ENCODE measurements around the gene SPAG4.

The SPAG4 gene

DNA sequence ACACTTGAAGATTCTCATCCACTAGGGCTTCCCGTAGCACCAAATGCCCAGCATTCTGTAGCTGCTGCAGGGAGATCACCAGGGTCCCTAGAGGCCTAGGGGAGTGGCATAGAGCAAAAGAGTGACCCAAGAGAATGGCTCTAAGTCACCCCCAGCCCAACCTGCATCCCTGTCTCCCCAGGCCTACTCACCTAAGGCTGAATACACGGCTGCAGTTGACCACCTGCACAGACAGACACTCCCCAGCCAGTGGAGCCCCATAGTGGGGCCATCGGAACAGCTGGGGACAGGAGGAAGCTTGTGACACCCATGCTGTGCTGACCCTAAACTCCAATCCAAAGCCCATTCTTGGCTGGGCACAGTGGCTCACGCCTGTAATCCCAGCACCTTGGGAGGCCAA lies 9.5 kb upstream of the SPAG4 start:
- TF ChIP-seq CREB1 (IDR thresholded peaks at IDR 0.05; ENCODE audit: low read depth), result no peak
- TF ChIP-seq FOXM1 (IDR thresholded peaks at IDR 0.05; ENCODE audit: borderline replicate concordance, low read depth), result no peak
- TF ChIP-seq TAF1 (IDR thresholded peaks at IDR 0.05; ENCODE audit: low read depth), result no peak
- TF ChIP-seq, protein P1, sequence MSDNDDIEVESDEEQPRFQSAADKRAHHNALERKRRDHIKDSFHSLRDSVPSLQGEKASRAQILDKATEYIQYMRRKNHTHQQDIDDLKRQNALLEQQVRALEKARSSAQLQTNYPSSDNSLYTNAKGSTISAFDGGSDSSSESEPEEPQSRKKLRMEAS (IDR thresholded peaks at IDR 0.05), result no peak
- no peak for TF ChIP-seq CEBPB (IDR thresholded peaks at IDR 0.05)
- TF ChIP-seq TCF12 (IDR thresholded peaks at IDR 0.05; ENCODE audit: low read depth), result no peak
- no peak for TF ChIP-seq ZBTB7A (IDR thresholded peaks at IDR 0.05; ENCODE audit: low read depth)
- no peak for TF ChIP-seq EP300 (IDR thresholded peaks at IDR 0.05; ENCODE audit: borderline replicate concordance)

DNA sequence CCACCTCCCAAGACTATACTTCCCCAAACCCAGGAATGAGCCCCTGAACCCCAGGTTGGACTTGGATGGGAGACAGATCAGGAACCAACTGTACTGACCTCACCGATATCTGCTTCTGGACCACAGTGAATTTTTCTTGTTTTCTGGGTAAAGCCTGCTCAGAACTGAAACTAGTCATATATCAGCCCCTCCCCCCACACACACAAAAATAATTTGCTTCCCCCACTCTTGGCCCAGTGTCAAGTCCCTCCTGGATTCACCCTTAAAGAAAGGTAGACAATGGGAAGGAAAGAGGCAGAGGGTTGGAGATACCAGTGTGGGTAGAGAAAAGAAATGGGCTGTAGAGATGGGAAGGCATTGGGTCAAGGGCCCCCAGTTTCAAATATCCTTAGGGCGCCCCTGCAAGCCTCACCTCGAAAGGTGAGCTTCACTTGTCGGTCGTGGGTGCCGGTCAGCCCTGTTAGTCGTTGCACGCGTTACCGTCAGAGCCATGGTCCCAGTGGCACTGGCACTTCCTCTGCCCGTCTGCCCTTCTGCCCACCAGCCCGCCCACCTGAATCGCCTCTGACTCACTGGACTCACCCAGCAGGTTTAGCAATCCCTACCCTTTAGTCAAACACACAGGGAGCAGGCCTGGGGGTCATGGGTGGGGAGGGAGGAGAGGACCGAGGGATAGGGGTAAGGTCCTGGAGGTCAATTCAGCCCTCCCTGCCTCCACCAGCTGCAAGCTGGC lies 8.5 kb upstream of the SPAG4 start:
- TF ChIP-seq, protein P1 (IDR thresholded peaks at IDR 0.05), result no peak
- TF ChIP-seq EGR1 (IDR thresholded peaks at IDR 0.05), result peak; percentile 59; the same call in 1 of the 2 replicates
- TF ChIP-seq ZBTB7A (IDR thresholded peaks at IDR 0.05; ENCODE audit: low read depth), result 0 out of 2 replicates have a peak, but pooled peaks have one; percentile 43

DNA sequence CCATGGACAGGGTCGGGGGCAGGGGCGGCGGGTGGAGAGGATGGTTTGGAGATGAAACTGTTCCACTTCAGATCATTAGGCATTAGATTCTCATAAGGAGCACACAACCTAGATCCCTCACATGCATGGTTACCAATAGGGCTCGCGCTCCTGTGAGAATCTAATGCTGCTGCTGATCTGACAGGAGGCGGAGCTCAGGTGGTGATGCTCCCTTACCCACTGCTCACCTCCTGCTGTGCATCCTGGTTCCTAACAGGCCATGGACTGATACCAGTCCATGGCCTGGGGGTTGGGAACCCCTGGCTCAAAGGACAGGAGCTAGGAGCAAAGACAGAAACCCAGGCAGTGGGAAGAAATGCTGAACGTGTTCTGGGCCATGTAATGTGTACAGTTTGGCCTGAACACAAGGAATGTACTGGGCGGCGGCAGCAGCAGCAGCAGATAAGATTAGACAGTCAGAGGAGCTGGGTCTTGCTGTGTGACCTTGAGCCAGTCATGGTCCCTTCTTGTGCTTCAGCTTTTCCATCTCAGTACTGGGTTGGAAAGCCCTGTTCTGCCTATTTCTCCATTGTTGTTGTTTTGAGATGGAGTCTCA lies 4.7 kb upstream of the SPAG4 start:
- TF ChIP-seq, protein P2, sequence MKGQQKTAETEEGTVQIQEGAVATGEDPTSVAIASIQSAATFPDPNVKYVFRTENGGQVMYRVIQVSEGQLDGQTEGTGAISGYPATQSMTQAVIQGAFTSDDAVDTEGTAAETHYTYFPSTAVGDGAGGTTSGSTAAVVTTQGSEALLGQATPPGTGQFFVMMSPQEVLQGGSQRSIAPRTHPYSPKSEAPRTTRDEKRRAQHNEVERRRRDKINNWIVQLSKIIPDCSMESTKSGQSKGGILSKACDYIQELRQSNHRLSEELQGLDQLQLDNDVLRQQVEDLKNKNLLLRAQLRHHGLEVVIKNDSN (IDR thresholded peaks at IDR 0.05), result no peak
- no peak for TF ChIP-seq TAF1 (IDR thresholded peaks at IDR 0.05; ENCODE audit: low read depth)
- TF ChIP-seq TEAD4 (IDR thresholded peaks at IDR 0.05), result no peak
- no peak for TF ChIP-seq CREB1 (IDR thresholded peaks at IDR 0.05; ENCODE audit: low read depth)
- TF ChIP-seq ZBTB7A (IDR thresholded peaks at IDR 0.05; ENCODE audit: low read depth), result no peak

DNA sequence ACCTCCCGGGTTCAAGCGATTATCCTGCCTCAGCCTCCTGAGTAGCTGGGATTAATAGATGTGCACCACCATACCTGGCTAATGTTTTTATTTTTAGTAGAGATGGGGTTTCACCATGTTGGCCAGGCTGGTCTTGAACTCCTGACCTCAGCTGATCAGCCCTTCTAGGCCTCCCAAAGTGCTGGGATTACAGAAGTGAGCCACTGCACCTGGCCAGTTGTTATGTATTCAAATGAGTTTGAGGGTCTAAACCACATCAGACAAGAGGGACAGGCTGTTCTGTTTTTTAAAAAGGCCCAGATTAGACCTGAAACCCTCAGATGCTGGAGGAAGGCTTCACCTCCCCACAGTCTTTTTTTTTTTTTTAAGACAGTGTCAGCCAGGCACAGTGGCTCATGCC lies 4.1 kb upstream of the SPAG4 start:
- TF ChIP-seq EGR1 (IDR thresholded peaks at IDR 0.05) (no peak), EP300 (IDR thresholded peaks at IDR 0.05; ENCODE audit: borderline replicate concordance) (no peak), TAF1 (IDR thresholded peaks at IDR 0.05; ENCODE audit: low read depth) (no peak), NFIC (IDR thresholded peaks at IDR 0.05) (no peak), CREB1 (IDR thresholded peaks at IDR 0.05; ENCODE audit: low read depth) (no peak), TCF12 (IDR thresholded peaks at IDR 0.05; ENCODE audit: low read depth) (no peak), FOXM1 (IDR thresholded peaks at IDR 0.05; ENCODE audit: borderline replicate concordance, low read depth) (no peak)
- TF ChIP-seq, protein P1 (IDR thresholded peaks at IDR 0.05), result no peak
- TF ChIP-seq, protein P3, sequence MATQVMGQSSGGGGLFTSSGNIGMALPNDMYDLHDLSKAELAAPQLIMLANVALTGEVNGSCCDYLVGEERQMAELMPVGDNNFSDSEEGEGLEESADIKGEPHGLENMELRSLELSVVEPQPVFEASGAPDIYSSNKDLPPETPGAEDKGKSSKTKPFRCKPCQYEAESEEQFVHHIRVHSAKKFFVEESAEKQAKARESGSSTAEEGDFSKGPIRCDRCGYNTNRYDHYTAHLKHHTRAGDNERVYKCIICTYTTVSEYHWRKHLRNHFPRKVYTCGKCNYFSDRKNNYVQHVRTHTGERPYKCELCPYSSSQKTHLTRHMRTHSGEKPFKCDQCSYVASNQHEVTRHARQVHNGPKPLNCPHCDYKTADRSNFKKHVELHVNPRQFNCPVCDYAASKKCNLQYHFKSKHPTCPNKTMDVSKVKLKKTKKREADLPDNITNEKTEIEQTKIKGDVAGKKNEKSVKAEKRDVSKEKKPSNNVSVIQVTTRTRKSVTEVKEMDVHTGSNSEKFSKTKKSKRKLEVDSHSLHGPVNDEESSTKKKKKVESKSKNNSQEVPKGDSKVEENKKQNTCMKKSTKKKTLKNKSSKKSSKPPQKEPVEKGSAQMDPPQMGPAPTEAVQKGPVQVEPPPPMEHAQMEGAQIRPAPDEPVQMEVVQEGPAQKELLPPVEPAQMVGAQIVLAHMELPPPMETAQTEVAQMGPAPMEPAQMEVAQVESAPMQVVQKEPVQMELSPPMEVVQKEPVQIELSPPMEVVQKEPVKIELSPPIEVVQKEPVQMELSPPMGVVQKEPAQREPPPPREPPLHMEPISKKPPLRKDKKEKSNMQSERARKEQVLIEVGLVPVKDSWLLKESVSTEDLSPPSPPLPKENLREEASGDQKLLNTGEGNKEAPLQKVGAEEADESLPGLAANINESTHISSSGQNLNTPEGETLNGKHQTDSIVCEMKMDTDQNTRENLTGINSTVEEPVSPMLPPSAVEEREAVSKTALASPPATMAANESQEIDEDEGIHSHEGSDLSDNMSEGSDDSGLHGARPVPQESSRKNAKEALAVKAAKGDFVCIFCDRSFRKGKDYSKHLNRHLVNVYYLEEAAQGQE (IDR thresholded peaks at IDR 0.05; ENCODE audit: low read depth), result no peak
- TF ChIP-seq, protein P2 (IDR thresholded peaks at IDR 0.05), result no peak

DNA sequence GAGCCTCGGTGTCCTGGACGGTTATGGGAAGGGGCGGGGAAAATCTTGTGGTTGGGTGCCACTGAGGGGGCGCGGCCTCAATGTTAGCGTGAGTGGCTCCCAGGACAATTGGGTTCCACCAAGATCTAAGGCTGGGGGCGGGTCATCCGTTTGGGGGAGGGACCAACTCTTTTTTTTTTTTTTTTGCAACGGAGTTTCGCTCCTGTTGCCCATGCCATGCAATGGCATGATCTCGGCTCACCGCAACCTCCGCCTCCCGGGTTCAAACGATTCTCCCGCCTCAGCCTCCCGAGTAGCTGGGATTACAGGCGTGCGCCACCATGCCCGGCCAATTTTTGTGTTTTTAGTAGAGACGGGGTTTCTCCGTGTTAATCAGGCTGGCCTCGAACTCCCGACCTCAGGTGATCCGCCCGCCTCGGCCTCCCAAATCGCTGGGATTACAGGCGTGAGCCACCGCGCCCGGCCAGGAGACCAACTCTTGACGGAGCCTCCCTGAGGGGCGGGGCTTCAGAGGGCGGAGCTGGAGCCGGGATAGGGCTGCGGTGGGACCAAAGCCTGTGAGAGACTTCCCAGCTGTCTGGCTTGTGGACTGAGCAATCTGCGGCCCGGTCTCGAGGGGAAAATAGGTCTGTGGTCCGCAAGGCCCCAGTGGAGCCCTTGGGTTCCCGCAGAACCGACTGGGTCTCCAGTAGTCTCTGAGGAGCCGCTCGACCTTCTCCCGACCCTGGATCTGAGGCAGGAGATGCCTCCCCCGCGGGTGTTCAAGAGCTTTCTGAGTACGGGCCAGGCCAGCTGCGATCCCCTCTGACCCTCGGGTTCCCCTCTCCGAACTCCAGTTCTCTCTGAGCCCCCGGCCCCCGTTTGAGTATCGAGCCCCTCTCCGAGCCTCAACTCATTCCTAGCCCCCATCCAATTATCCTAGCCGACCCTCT lies 1.1 kb downstream of the SPAG4 start:
- TF ChIP-seq YY1 (IDR thresholded peaks at IDR 0.05; ENCODE audit: low read depth) (no peak), EP300 (IDR thresholded peaks at IDR 0.05; ENCODE audit: borderline replicate concordance) (no peak), CREB1 (IDR thresholded peaks at IDR 0.05; ENCODE audit: low read depth) (no peak), FOXM1 (IDR thresholded peaks at IDR 0.05; ENCODE audit: borderline replicate concordance, low read depth) (no peak), NFIC (IDR thresholded peaks at IDR 0.05) (no peak), TEAD4 (IDR thresholded peaks at IDR 0.05) (no peak), TCF12 (IDR thresholded peaks at IDR 0.05; ENCODE audit: low read depth) (no peak), ZBTB7A (IDR thresholded peaks at IDR 0.05; ENCODE audit: low read depth) (no peak), TAF1 (IDR thresholded peaks at IDR 0.05; ENCODE audit: low read depth) (no peak), CEBPB (IDR thresholded peaks at IDR 0.05) (no peak), RAD21 (IDR thresholded peaks at IDR 0.05; ENCODE audit: low read depth) (no peak), EGR1 (IDR thresholded peaks at IDR 0.05) (no peak)
- TF ChIP-seq, protein P1 (IDR thresholded peaks at IDR 0.05), result no peak
- TF ChIP-seq, protein P3 (IDR thresholded peaks at IDR 0.05; ENCODE audit: low read depth), result no peak

All from Ishikawa (cell line).